NCI-H1048 (cell line): Measurements from ENCODE around the gene GALNT12.

Source experiments
- DNase-seq: peaks from one replicate; lab custom pipeline; 2025; lab: John Stamatoyannopoulos, UW

Gene GALNT12

DNA sequence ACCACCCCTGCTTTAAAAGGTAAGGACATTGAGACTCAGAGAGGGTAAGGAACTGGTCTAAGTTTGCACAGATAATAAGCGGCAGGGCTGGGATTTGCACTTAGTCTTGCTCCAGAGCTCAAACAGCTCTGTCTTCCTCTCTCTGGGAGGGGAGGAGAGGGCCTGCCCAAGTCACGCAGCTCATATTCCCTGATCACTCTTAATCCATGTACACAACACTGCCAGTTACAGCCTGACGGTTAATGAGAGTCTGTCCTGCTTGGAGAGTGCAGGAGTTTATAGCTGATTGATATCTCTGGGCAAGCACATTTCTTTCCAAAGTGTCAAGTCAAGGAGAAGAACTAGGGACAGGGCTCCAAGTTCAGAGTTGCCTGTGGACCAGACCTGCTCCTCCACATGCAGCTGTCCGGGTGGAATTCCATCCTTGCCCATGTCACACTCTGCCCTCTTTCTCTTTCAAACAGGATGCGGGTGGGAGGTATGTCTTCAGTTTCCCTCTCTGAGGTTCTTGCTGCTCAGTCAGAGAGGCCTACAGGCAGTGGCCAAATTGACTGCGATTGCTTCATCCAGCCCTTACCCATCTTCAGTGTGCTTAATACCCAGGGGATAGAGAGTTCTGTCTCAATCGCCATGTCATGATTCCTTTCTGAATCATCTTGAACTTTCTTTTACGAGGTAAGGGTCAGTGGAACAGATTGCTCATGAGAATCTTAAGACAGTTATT is 54.5 kb downstream of the GALNT12 start:
- DNase-seq = no peak

DNA sequence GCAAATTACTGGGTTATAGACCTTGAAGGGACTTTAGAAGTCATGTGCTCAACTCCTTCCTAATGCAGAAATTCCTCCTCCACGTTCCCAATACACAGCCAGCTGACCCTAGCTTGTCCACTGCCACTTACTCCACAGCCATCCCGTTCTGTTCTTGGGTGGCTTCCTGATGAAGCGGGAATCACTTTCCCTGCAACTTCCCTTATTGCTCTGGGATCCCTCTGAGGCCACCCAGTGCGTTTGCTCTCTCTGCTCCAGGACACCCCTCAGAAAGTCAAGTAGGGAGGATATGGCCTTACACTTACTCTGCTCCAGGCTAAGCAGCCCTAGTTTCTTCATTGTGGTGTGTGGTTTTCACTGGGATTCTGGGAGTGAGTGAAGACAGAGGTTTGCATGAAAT is 55.5 kb downstream of the GALNT12 start:
- no peak for DNase-seq

- DNase-seq = no peak
Measured at GRCh38 chr9:98864281-98865174, 57.1 kb downstream of the GALNT12 start.

GRCh38 chr9:98865284-98865875 is 57.9 kb downstream of the GALNT12 start:
- DNase-seq = no peak

DNA sequence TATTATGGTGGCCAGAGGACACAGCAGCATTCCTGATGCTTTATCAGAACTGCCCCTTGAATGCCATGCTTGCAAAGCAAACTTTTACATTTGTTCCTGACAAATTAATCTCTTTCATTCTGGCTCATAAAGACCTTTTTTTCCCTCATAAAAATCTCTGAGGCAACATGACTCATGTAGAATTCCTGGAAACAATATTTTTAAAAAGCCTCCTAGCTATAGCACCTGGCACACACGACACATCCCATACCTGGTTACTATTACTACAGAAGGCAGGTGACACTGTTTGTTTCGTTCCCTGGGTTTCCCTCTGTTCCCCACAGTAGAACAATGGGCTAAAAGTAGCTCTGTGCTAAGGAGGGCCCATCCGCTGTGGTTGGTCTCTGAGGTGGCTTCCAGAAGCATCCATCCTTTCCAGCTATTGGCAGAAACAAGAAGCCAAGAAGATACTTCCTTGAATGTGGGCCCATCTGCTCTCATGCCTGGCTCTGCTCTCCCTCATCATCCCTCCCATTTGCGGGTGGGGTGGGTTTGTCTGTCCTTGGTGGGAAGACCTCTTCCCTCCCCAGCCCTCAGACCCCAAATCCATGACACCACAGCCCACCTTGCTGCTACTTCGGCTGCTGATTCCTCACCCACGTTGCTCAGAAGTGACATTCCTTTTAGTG is 59.1 kb downstream of the GALNT12 start:
- DNase-seq = no peak

GRCh38 chr9:98867103-98867428 is 59.6 kb downstream of the GALNT12 start:
- DNase-seq = no peak

DNA sequence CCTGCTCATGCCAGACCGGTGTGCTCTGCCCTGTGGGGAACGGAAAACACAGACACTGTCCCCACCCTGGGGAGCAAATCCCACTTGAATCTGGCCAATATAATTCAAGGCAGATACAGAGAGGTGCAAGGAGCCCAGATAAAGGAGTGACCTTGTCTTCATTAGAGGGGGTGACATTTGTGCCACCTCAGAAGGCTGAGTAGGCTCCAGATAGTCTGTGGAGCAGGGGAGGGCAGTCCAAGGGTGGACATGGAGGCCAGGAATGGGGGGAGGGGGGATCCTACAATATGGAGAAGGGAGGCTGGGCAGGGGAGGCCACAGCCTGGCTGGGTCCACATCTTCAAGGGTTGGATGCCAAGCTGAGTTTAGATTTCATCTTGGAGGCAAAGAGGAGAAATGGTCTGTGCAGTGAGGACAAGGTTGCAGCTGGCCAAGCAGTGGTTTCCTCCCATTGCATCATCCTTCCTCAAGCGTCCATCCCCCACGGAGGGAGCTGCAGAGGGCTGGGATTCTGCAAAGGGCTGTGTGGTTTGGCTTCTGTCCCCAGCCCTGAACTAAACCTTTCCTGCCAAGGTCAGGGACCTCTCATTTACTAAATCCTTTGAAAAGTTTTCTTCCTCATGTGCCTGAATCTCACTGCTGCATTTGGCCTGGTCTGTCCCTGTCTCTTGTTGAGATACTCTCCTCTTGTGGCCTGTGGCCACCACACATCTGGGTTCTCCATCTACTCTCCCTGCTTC is 60.1 kb downstream of the GALNT12 start:
- DNase-seq = no peak

GRCh38 chr9:98869078-98869745 is 61.7 kb downstream of the GALNT12 start:
- no peak for DNase-seq

DNA sequence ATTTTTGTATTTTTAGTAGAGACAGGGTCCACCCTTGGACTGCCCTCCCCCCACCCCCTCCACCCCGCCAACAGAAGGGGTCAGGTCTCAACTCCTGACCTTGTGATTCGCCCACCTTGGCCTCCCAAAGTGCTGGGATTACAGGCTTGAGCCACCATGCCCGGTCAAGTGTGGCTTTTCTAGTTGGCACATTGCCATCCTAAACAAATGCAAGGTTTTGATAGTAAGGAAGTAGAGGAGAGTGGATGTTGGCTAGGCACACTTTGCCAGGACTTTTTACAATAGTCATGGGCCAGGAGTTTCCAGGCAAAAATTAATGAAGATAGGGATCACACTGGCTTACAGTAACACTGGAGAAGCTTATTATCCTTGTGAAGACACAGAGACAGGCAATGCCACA is 62.4 kb downstream of the GALNT12 start:
- no peak for DNase-seq

- no peak for DNase-seq
Measured at GRCh38 chr9:98870782-98871557, 63.5 kb downstream of the GALNT12 start.

DNA sequence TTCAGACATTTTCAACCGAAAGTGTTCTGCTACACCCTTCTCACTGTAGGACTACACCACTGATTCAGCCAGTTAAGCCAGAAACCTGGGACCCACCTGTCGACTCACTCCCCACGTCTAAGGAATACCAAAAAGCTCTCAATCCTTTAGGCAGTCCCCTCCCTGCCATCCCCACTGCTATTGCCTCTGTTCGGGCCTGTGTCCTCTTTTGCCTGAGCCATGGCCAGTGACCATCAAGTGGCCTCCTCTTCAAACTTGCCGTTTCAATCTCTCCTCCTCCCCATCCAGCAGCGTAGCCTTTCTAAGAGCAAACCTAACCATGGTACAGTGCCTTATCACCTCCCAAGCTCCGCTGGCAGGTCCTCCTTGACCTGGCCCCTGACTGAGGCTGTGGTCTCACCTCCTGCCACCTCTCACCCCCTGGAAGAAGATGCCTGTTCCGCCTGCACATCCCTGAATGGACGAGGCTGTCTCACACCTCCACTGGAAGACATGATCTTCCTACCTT is 64.1 kb downstream of the GALNT12 start:
- no peak for DNase-seq

- DNase-seq = no peak
Measured at GRCh38 chr9:98873526-98873925, 66.1 kb downstream of the GALNT12 start.

DNA sequence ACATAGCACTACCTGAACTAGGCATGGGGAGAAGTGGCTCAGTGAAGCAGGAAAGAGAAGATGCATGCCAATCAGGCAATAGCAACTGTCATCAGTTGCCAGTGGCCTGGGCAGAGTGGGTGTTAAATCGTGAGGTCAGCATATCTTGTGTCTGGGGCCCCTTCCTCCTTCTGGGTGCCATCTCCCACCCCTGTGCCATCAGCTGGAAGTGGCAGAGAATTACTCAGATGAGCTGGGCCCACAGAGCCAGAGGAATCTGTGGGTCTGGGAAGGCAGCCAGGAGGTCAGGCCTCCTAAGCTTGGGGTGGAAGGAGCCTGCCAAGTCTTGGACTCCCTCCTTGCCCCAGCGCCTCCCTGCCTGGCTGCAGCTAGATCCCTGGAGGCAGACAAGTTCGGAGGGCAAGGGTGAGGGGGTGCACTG is 66.5 kb downstream of the GALNT12 start:
- DNase-seq = no peak

- DNase-seq = no peak
Measured at GRCh38 chr9:98874721-98875255, 67.3 kb downstream of the GALNT12 start.

DNA sequence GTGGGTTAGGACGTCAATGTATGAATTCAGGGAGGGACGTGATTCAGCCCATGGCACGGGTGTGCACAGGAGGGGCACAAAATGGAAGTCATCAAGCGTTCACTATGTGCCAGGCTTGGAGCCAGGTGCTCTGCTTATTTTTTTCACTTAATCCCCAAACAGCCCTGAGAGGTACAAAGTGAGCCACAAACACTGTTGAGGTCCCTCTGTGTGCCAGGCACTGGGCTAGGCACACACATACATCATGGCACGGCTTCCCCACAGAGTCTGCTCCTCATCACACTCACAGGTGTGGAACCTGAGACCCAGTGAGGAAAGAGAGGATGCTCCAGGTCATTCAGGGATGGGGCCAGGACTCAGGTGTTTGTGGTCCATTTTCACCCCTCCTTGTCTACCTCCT is 68.1 kb downstream of the GALNT12 start:
- DNase-seq = no peak

DNA sequence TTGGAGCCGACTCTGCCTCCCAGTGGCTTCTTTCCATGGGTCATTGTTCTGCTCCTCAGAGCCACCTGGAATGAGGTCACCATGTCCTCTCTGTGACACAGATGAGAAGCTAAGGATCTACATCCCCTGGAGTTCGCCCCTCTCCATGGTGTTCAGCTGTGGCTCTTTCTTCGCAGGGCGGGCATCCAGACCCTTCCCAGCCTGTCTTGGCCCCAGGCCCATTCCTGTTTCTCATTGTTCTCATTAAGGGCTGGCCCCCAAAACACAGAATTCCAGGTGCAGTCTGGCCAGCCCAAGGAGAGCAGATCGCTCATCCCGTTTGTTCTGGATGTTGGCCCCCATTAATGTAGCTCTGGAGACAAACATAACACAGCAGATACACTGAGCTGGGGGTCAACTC is 69.8 kb downstream of the GALNT12 start:
- DNase-seq = no peak

DNA sequence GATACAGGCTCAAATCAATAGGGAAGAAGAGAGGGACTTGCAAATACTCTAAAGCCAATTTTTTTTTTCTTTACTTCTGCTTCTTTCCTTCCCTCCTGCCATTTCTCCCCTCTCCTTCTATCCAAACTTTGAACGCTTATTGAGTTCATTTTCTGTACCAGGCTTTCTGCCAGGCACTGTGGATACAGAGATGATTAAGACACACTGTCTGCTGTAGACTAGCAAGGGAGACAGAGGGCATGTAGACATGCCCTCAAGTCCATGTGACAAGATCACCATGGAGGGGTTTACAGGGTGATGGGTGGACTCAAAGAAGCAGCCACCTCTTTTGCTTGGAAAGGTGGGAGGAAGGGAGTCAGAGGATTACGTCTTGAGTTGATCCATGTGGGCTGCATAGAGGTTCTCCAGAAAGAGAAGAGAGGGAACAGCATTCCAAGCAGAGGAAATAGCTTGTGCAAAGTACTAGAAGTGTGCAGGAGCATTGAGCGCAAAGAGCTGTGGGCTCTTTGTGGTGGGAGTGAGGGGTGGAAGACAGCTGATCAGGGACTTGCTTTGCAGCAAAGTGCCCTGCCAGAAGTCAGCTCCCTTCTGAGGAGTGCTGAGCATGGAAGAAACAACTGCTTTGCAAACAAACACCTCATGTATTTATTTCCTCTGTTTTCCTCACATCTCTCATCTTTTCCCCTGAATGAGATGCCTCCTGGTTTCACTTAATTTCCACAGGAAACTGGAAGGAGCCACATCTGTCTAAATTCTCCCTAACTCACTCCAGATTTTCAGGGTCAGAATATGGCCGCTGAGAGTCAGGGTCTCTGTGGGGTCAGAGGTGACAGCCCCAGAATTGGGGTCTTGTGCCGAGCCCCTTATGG is 71.9 kb downstream of the GALNT12 start:
- DNase-seq = no peak

DNA sequence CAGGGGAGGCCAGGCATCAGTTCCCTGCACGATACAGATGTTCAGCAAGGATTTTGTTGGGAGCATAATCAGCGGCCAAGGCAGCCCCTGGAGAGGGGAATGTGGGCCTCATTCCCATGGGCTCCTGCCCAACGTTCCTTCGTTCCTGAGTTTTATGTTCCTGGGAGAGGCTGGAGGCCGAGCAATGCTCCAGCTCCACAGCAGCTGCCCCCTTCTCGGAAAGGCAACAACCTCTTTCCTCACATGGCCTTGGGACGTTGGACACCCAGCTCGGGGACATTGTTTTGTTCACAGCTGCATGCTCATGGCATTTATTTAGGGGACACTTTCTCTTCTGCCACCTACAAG is 72.5 kb downstream of the GALNT12 start:
- no peak for DNase-seq
